Panc1 (cell line): ENCODE results near the gene NUP50. TPM values are rescaled to one million over a fixed set of nuclear protein-coding genes. Genes with fewer than 3 reads are reported as not detected.

Experiments used
- ATAC-seq: fragments of 200-7000 bp; cut with Tn5 transposase; 2 replicates; pipeline ENCODE4 v1.9.1; 2020; ENCODE audit warnings: mild to moderate bottlenecking, moderate library complexity
- Bru-seq: library from RNA; stranded (reverse); fragments of 400-500 nt; gene quantifications from one replicate; lab custom pipeline; 2021; lab: Mats Ljungman, UMichigan
- BruChase-seq, 2 experiments: library from RNA; stranded (reverse); fragments of 400-500 nt; gene quantifications; one replicate each; lab custom pipeline; 2021; lab: Mats Ljungman, UMichigan
- BruUV-seq: library from RNA; stranded (reverse); fragments of 400-500 nt; replicated peaks from 2 replicates; lab custom pipeline; 2021; lab: Mats Ljungman, UMichigan
- CTCF ChIA-PET: fragments of 300-600 bp; sonication (Branson Sonifier 250); formaldehyde crosslinking; loops from one replicate; lab custom pipeline; 2022; ENCODE audit warnings: antibody characterized with exemption; lab: Charles Lee
- POLR2A ChIA-PET: fragments of 300-600 bp; sonication (Branson Sonifier 250); formaldehyde crosslinking; loops from one replicate; lab custom pipeline; 2022; ENCODE audit warnings: antibody characterized with exemption; lab: Charles Lee
- DNase-seq: peaks from one replicate; pipeline ENCODE4 v3.0.0-alpha.2; 2010; ENCODE audit warnings: low read depth, low spot score
- H3K27ac ChIP-seq: 2 replicates; pipeline ENCODE4 v1.5.1; 2011; ENCODE audit warnings: mild to moderate bottlenecking, low read length, inconsistent platforms
- H3K27me3 ChIP-seq: fragments of 200-500 bp; sonication (Bioruptor generic); 2 replicates; pipeline ENCODE4 v1.6.0; 2014; ENCODE audit warnings: low read length, inconsistent platforms; ENCODE audit not compliant: control insufficient read depth, insufficient read depth
- H3K36me3 ChIP-seq: fragments of 200-500 bp; sonication (Bioruptor generic); 2 replicates; pipeline ENCODE4 v1.5.1; 2014; ENCODE audit warnings: inconsistent platforms, mild to moderate bottlenecking, low read length, moderate library complexity; ENCODE audit not compliant: control insufficient read depth, insufficient read depth
- H3K4me1 ChIP-seq: 2 replicates; pipeline ENCODE4 v1.5.1; 2011; ENCODE audit warnings: inconsistent platforms, mild to moderate bottlenecking, low read length, moderate library complexity; ENCODE audit not compliant: control insufficient read depth, insufficient read depth
- H3K4me3 ChIP-seq, 2 experiments: 2 replicates each; pipeline ENCODE4 v1.5.1; 2011 to 2012; ENCODE audit warnings: low read depth in 2 of 2, low read length in 2 of 2, mild to moderate bottlenecking in 2 of 2, inconsistent platforms in 1 of 2, moderate library complexity in 1 of 2
- H3K9me3 ChIP-seq: fragments of 200-500 bp; sonication (Bioruptor generic); 2 replicates; pipeline ENCODE4 v1.5.1; 2014; ENCODE audit warnings: low read depth, mild to moderate bottlenecking, inconsistent platforms, low read length, moderate library complexity; ENCODE audit not compliant: control insufficient read depth, insufficient read depth
- CTCF ChIP-seq: fragments of 450-650 bp; IDR thresholded peaks from 2 replicates; pipeline ENCODE4 v1.5.1; 2017; ENCODE audit warnings: mild to moderate bottlenecking
- POLR2AphosphoS5 ChIP-seq: IDR thresholded peaks from 2 replicates; pipeline ENCODE4 v1.6.1; 2012; ENCODE audit warnings: mild to moderate bottlenecking, low read depth, low read length, moderate library complexity
- SIN3A ChIP-seq: IDR thresholded peaks from 2 replicates; pipeline ENCODE4 v1.6.1; 2012; ENCODE audit warnings: low read depth, mild to moderate bottlenecking, low read length, moderate library complexity, borderline replicate concordance; ENCODE audit not compliant: insufficient read depth
- TCF7L2 ChIP-seq: IDR thresholded peaks from 2 replicates; pipeline ENCODE4 v1.6.1; 2011; ENCODE audit warnings: mild to moderate bottlenecking, low read depth, low read length, inconsistent platforms
- in situ Hi-C: cut with HindIII; loops from 2 replicates; pipeline ENCODE4 v1.10.0; 2016; ENCODE audit warnings: low sequenced_read_pairs, low pct_unique_long_range_greater_than_20kb
- intact Hi-C: fragments of 100-400 bp; cut with micrococcal nuclease; formaldehyde crosslinking; loops from one replicate; pipeline ENCODE4 v1.10.0; 2022; ENCODE audit not compliant: unreplicated experiment
- long read RNA-seq: library from polyadenylated mRNA; unstranded; transcript quantifications from one replicate; pipeline ENCODE4 v2.0.0, GENCODE V29; 2021; ENCODE audit not compliant: unreplicated experiment
- polyA plus RNA-seq: library from polyadenylated mRNA; unstranded; fragments of >200 nt; gene quantifications from one replicate; pipeline ENCODE4 v1.2.1, GENCODE V29; 2012; ENCODE audit warnings: missing spikeins; ENCODE audit not compliant: insufficient read length
- total RNA-seq: library from RNA; stranded (reverse); gene quantifications from one replicate; pipeline ENCODE4 v1.2.1, GENCODE V29; 2021; ENCODE audit not compliant: unreplicated experiment
- TF ChIP-seq, protein P1 (sequence below), 2 experiments: IDR thresholded peaks; 2 replicates each; pipeline ENCODE4 v1.6.1; 2011 to 2012; ENCODE audit warnings: low read depth in 2 of 2, control low read depth in 1 of 2, low read length in 1 of 2, mild to moderate bottlenecking in 1 of 2, moderate library complexity in 1 of 2; ENCODE audit not compliant: insufficient read depth in 1 of 2

Gene NUP50, protein sequence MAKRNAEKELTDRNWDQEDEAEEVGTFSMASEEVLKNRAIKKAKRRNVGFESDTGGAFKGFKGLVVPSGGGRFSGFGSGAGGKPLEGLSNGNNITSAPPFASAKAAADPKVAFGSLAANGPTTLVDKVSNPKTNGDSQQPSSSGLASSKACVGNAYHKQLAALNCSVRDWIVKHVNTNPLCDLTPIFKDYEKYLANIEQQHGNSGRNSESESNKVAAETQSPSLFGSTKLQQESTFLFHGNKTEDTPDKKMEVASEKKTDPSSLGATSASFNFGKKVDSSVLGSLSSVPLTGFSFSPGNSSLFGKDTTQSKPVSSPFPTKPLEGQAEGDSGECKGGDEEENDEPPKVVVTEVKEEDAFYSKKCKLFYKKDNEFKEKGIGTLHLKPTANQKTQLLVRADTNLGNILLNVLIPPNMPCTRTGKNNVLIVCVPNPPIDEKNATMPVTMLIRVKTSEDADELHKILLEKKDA
- total RNA-seq (52.1 TPM), Bru-seq, nascent RNA (percentile 86 among the genes with signal in this experiment), BruChase-seq, experiment 1, labeled RNA remaining after a 2-hour chase (percentile 97 among the genes with signal in this experiment), BruChase-seq, experiment 2, labeled RNA remaining after a 6-hour chase (percentile 91 among the genes with signal in this experiment)
- polyA plus RNA-seq, result 19.2 TPM
- long read RNA-seq, full-length matches to known transcripts, result 85 of 134 reads
- long read RNA-seq, partial matches to known transcripts, result 12 of 134 reads
- long read RNA-seq, other reads (novel, unspliced or antisense), result 37 of 134 reads

DNA sequence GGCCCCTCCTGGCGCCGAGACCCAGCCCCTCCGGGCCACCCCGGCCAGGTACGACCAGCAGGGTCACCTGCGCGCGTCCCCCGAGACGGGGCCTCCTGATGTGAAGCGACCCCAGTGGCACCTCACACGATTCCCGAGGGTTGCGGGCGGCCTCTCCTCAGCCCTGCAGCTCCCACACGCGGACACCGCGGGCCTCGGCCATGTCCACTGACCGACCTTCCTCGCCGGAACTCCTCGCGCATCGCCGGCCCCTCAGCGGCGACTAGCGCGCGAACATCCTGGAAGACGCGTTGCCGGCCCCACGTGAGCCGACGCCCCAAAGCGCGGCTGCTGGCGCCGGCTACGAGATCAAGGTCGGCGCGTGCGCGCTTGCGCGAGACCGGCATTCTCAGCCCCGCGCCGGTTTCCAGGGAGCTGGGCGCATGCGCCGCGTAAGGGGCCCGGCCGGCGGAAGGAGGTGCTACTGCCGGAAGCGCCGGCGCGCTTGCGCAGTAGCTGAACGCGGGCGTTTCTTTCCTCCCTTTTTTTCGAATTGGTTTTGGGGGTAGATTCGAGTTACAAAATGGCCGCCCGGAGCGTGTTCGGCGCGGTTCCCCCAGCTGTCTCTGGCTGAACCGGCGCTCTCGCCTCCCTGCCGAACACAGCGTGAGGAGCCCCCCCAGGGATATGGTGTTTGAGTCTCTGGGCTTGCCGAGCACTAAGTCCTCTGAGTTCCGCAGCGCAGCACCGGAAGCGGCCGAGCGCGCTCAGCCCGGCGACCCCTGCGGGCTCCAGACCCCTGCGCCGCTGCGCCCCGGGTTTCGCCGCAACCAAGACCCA is at the start of gene NUP50:
Gene NUP50 (plus strand): TSS at position 475 of the 819 bp plus-strand sequence. CDS start 4,253 bp downstream, outside the sequence.
- H3K9me3 ChIP-seq, result no peaks in the 10 kb centered on the region
- in situ Hi-C loops, result no loop called here
- ATAC-seq, result peak; percentile 93
- peaks cover 18% of the 10 kb centered on the region for H3K4me1 ChIP-seq
- intact Hi-C loops, result no loop called here
- DNase-seq, result peak; percentile 74
- H3K4me3 ChIP-seq, result peak within 1 kb of the TSS; percentile 80 to 90
- peaks cover 15% of the 10 kb centered on the region for H3K36me3 ChIP-seq
- H3K27ac ChIP-seq, result peak within 1 kb of the TSS; percentile 91
- CTCF ChIA-PET, result interaction anchor here (0.6 kb wide), 1 partner anchor 367 kb away, joined by 3 read pairs; no protein-coding TSS in a partner anchor
- no peaks in the 10 kb centered on the region for H3K27me3 ChIP-seq
- POLR2A ChIA-PET, result interaction anchor here (0.5 kb wide), 1 partner anchor 1719 kb away, joined by 3 read pairs; no protein-coding TSS in a partner anchor
- TF ChIP-seq TCF7L2 (peak; percentile 88), POLR2AphosphoS5 (peak; percentile 66), CTCF (no peak), SIN3A (no peak)
- TF ChIP-seq, protein P1, sequence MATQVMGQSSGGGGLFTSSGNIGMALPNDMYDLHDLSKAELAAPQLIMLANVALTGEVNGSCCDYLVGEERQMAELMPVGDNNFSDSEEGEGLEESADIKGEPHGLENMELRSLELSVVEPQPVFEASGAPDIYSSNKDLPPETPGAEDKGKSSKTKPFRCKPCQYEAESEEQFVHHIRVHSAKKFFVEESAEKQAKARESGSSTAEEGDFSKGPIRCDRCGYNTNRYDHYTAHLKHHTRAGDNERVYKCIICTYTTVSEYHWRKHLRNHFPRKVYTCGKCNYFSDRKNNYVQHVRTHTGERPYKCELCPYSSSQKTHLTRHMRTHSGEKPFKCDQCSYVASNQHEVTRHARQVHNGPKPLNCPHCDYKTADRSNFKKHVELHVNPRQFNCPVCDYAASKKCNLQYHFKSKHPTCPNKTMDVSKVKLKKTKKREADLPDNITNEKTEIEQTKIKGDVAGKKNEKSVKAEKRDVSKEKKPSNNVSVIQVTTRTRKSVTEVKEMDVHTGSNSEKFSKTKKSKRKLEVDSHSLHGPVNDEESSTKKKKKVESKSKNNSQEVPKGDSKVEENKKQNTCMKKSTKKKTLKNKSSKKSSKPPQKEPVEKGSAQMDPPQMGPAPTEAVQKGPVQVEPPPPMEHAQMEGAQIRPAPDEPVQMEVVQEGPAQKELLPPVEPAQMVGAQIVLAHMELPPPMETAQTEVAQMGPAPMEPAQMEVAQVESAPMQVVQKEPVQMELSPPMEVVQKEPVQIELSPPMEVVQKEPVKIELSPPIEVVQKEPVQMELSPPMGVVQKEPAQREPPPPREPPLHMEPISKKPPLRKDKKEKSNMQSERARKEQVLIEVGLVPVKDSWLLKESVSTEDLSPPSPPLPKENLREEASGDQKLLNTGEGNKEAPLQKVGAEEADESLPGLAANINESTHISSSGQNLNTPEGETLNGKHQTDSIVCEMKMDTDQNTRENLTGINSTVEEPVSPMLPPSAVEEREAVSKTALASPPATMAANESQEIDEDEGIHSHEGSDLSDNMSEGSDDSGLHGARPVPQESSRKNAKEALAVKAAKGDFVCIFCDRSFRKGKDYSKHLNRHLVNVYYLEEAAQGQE (IDR thresholded peaks at IDR 0.05; ENCODE audit: insufficient read depth in 1 of 2, low read depth in 2 of 2, low read length in 1 of 2), result no peak
- BruUV-seq, result no TSS peak

GRCh38 chr22:45120440-45120839 is 43.3 kb upstream of the NUP50 start:
- ChIA-PET CTCF (interaction anchor here (0.7 kb wide), 1 partner anchor 12 kb away, joined by 4 read pairs; no protein-coding TSS in a partner anchor), POLR2A (no interaction called here)
- TF ChIP-seq CTCF (no peak), TCF7L2 (no peak), SIN3A (no peak)
- TF ChIP-seq, protein P1 (IDR thresholded peaks at IDR 0.05; ENCODE audit: insufficient read depth in 1 of 2, low read depth in 2 of 2, low read length in 1 of 2), result no peak
- in situ Hi-C loops, result no loop called here
- Histone ChIP-seq H3K9me3 (no peaks in the 10 kb centered on the region), H3K4me3 (no peak overlapping the region), H3K4me1 (no peaks in the 10 kb centered on the region), H3K36me3 (no peaks in the 10 kb centered on the region), H3K27me3 (no peaks in the 10 kb centered on the region), H3K27ac (no peak overlapping the region)
- BruUV-seq, result no TSS peak
- DNase-seq (no peak), ATAC-seq (no peak)
- intact Hi-C loops, result no loop called here
